Thyroid gland (tissue), 4 donors: ENCODE results near the gene GNAT2.

Source experiments
- POLR2A ChIP-seq, 2 donors: fragments of 450-650 bp; IDR thresholded peaks; one replicate each; pipeline ENCODE4 v1.6.1; 2017; ENCODE audit warnings: antibody characterized with exemption in 2 of 2, mild to moderate bottlenecking in 2 of 2, moderate library complexity in 1 of 2
- TF ChIP-seq, protein P1 (sequence below), 6 experiments: fragments of 200-600 bp in 3 of 6; fragments of 450-650 bp in 3 of 6; sonication (generic) in 3 of 6; IDR thresholded peaks; one replicate each; pipeline ENCODE4 v1.5.1; 2016 to 2019; ENCODE audit warnings: antibody characterized with exemption in 6 of 6, mild to moderate bottlenecking in 2 of 6, inconsistent platforms in 1 of 6, moderate library complexity in 1 of 6

DNA sequence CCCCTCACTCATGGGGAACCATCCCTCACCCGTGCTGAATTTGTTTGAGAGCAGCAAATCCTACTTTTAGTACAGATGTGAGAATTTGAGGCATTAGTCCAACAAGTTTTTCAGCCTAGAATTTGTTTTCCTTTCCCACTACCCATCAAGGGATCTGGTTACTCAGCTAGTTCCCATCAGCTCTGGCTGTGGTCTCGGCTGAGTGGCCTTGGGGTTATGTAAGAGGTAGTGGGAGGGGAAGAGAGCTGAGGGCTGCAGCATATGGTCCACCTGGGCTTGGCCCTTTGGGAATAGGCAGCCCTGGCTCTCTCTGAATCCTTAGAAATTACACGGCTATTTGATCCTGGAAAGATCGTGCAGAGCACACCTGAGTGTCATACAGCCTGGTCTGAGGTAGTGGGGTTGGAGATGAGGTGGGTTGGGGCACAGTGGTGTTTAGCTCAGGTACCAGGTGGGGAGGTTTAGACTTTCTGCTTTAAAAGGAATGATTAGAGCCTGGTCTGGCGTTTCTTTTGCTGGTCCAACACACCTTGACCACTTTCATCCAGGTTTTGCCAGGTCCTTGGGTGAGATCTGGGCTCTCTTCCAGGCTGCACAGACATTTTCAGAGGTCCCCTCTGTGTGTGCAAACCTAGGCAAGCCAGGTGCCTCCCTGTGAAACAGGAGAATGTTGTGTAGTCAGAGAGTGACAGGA is 40.7 kb upstream of the GNAT2 start:
- TF ChIP-seq, protein P1, sequence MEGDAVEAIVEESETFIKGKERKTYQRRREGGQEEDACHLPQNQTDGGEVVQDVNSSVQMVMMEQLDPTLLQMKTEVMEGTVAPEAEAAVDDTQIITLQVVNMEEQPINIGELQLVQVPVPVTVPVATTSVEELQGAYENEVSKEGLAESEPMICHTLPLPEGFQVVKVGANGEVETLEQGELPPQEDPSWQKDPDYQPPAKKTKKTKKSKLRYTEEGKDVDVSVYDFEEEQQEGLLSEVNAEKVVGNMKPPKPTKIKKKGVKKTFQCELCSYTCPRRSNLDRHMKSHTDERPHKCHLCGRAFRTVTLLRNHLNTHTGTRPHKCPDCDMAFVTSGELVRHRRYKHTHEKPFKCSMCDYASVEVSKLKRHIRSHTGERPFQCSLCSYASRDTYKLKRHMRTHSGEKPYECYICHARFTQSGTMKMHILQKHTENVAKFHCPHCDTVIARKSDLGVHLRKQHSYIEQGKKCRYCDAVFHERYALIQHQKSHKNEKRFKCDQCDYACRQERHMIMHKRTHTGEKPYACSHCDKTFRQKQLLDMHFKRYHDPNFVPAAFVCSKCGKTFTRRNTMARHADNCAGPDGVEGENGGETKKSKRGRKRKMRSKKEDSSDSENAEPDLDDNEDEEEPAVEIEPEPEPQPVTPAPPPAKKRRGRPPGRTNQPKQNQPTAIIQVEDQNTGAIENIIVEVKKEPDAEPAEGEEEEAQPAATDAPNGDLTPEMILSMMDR (IDR thresholded peaks at IDR 0.05), result no peak
- TF ChIP-seq POLR2A (IDR thresholded peaks at IDR 0.05), result no peak
